ENCODE data around the gene SRPRB.

GRCh38 chr3:133804896-133805295 lies 719 bp upstream of the SRPRB start:
- TF ChIP-seq CTCF (IDR thresholded peaks at IDR 0.05; ENCODE audit: low read depth, low read length): no peak
- no peak for TF ChIP-seq EZH2phosphoT487 (IDR thresholded peaks at IDR 0.05; ENCODE audit: low read depth)

All from OCI-LY3 (cell line).